Measurements from ENCODE around the gene FREM3. TPM values are rescaled to one million over a fixed set of nuclear protein-coding genes. Genes with fewer than 3 reads are reported as not detected.

Gene FREM3
- total and polyA plus RNA-seq, 2 of the 8 experiments (the other 6 are each of a cell fraction or from before 2014, with no cell fraction given): 0.03 to 0.11 TPM

- Histone ChIP-seq H3K36me3 (ENCODE audit: control insufficient read depth in 2 of 4, insufficient read depth in 4 of 4, low read length in 3 of 4) (no peaks in the 10 kb centered on the region), H3K79me1 (ENCODE audit: low read depth, low read length) (no peaks in the 10 kb centered on the region)
Observed at GRCh38 chr4:143618811-143619210, 81.7 kb downstream of the FREM3 start.

More at GRCh38 chr4:143618811-143619210, 81.7 kb downstream of the FREM3 start:
- Histone ChIP-seq H4K91ac (replicated peaks; ENCODE audit: insufficient read length, low read length) (no peak overlapping the region), H2BK15ac (ENCODE audit: low read length) (no peak overlapping the region), H2AK5ac (ENCODE audit: low read depth, low read length) (no peak overlapping the region), H3K4ac (replicated peaks; ENCODE audit: insufficient read length, low read depth, low read length) (no peak overlapping the region), H3K23me2 (ENCODE audit: low read depth, low read length) (no peaks in the 10 kb centered on the region), H4K5ac (ENCODE audit: insufficient read length, low read depth, low read length) (no peak overlapping the region), H3K79me2 (ENCODE audit: control insufficient read depth in 1 of 2, insufficient read depth in 2 of 2, low read length in 2 of 2) (no peaks in the 10 kb centered on the region), H2BK5ac (ENCODE audit: low read depth, low read length) (no peak overlapping the region), H4K20me1 (replicated peaks in 1 of 2; ENCODE audit: control insufficient read depth in 1 of 2, insufficient read depth in 2 of 2, low read length in 2 of 2) (no peaks in the 10 kb centered on the region), H3K4me2 (ENCODE audit: insufficient read depth in 1 of 2, low read depth in 2 of 2, low read length in 2 of 2) (no peak overlapping the region), H3K23ac (ENCODE audit: insufficient read length) (no peak overlapping the region), H4K8ac (ENCODE audit: extremely low read depth, insufficient read depth, low read length) (no peak overlapping the region), H3K56ac (replicated peaks; ENCODE audit: insufficient read length, low read depth, low read length) (no peak overlapping the region), H3K4me1 (replicated peaks in 1 of 4; ENCODE audit: control insufficient read depth in 3 of 4, insufficient read depth in 4 of 4, low read length in 3 of 4) (no peaks in the 10 kb centered on the region), H2BK20ac (ENCODE audit: low read length) (no peak overlapping the region), H3K27me3 (replicated peaks in 1 of 4; ENCODE audit: control insufficient read depth in 3 of 4, extremely low read depth in 1 of 4, insufficient read depth in 3 of 4, low read length in 3 of 4) (no peaks in the 10 kb centered on the region), H2AFZ (ENCODE audit: low read length) (no peak overlapping the region), H3K18ac (ENCODE audit: extremely low read depth, low read length) (no peak overlapping the region), H2BK120ac (replicated peaks; ENCODE audit: low read depth, low read length) (no peak overlapping the region), H3K14ac (ENCODE audit: insufficient read length) (no peak overlapping the region), H2BK12ac (ENCODE audit: low read depth, low read length) (no peak overlapping the region), H3K9me3 (ENCODE audit: insufficient read depth in 2 of 2, low read depth in 1 of 2, low read length in 1 of 2) (no peaks in the 10 kb centered on the region), H3K4me3 (ENCODE audit: extremely low read depth in 1 of 4, insufficient read depth in 2 of 4, low read depth in 3 of 4, low read length in 4 of 4) (no peak overlapping the region), H3K27ac (ENCODE audit: low read depth, low read length) (no peak overlapping the region), H3K9ac (replicated peaks in 1 of 4; ENCODE audit: extremely low read depth in 1 of 4, low read depth in 3 of 4, low read length in 3 of 4) (no peak overlapping the region)
- DNase-seq (ENCODE audit: low read depth in 1 of 2, low spot score in 2 of 2): no peak
- 95% methylated on average over 1 of the region's 1 CpG; no CpG with 5 or more reads in 1 of the 2 experiments for WGBS, 2 experiments (ENCODE audit: extremely low coverage in 1 of 2, insufficient coverage in 1 of 2, insufficient read length in 1 of 2, insufficient replicate concordance in 2 of 2, low coverage in 1 of 2, low lambda C conversion rate in 2 of 2, missing lambda C conversion rate in 1 of 2)
- POLR2A ChIA-PET (ENCODE audit: partially characterized antibody): no interaction called here
- CTCF ChIA-PET (ENCODE audit: partially characterized antibody): interaction anchor here (1.2 to 1.5 kb wide), 2 partner anchors 12 to 34 kb away, joined by 3 to 4 read pairs; no protein-coding TSS in a partner anchor
- FAIRE-seq: no peak
- no peak for TF ChIP-seq NANOG (IDR thresholded peaks at IDR 0.05; ENCODE audit: insufficient read depth, low read depth, low read length, poor library complexity, severe bottlenecking)
- no peak for TF ChIP-seq SIX5 (IDR thresholded peaks at IDR 0.05; ENCODE audit: low read depth, low read length)
- no peak for TF ChIP-seq EZH2 (IDR thresholded peaks at IDR 0.05; ENCODE audit: low read depth, low read length, severe bottlenecking)
- TF ChIP-seq TAF7 (optimal IDR thresholded peaks at IDR 0.05; ENCODE audit: borderline replicate concordance, low read depth, low read length): no peak
- TF ChIP-seq SP2 (IDR thresholded peaks at IDR 0.05; ENCODE audit: low read length): no peak
- no peak for TF ChIP-seq SP1 (IDR thresholded peaks at IDR 0.05; ENCODE audit: low read depth, low read length)
- no peak for TF ChIP-seq SP4 (IDR thresholded peaks at IDR 0.05; ENCODE audit: low read length)
- TF ChIP-seq CHD2 (IDR thresholded peaks at IDR 0.05; ENCODE audit: low read length): no peak
- no peak for TF ChIP-seq SUZ12 (IDR thresholded peaks at IDR 0.05; ENCODE audit: low read length)
